Left cardiac atrium (tissue), 4 donors: ENCODE data around the gene PHF8. TPM values are rescaled to one million over a fixed set of nuclear protein-coding genes. Genes with fewer than 3 reads are reported as not detected.

Source experiments
- ATAC-seq, 2 donors: fragments of 200-7000 bp; cut with Tn5 transposase; one replicate each; pipeline ENCODE4 v1.9.1; 2020; ENCODE audit warnings: mild to moderate bottlenecking in 2 of 2, moderate library complexity in 2 of 2
- DNase-seq: peaks from one replicate; pipeline ENCODE4 v3.0.0-alpha.2; 2020
- intact Hi-C, 2 donors: fragments of 100-400 bp; cut with DNase I; formaldehyde crosslinking; loops; one replicate each; pipeline versions ENCODE4 v1.14.1 to v1.15.1; 2022 to 2023
- long read RNA-seq: library from polyadenylated mRNA; unstranded; transcript quantifications from one replicate; pipeline ENCODE4 v2.0.0, GENCODE V29; 2021
- total RNA-seq, 2 donors: library from RNA; stranded (reverse); fragmentation: NEBNext Ultra II Directional; extraction: Animal tissue kit (Norgen Biotek cat#: 25700); gene quantifications; one replicate each; pipeline ENCODE4 v1.2.1, GENCODE V29; 2021
- donor health status: DM: no; HTN: yes; CAD: no.
- donor health status: DM: no; HTN: yes; CAD: no; lungs with severe emphysema.
- donor health status: DM: yes; HTN: yes; CAD: no.
- donor health status: Dilated cardiomyopathy.

The PHF8 gene
- 10 to 100 TPM in 1 of 2 donors, 1 to 10 TPM in 1; 10.0 to 12.4 TPM for total RNA-seq
- long read RNA-seq, partial matches to known transcripts, result 4 of 4 reads
- long read RNA-seq, other reads (novel, unspliced or antisense), result 0 of 4 reads

DNA sequence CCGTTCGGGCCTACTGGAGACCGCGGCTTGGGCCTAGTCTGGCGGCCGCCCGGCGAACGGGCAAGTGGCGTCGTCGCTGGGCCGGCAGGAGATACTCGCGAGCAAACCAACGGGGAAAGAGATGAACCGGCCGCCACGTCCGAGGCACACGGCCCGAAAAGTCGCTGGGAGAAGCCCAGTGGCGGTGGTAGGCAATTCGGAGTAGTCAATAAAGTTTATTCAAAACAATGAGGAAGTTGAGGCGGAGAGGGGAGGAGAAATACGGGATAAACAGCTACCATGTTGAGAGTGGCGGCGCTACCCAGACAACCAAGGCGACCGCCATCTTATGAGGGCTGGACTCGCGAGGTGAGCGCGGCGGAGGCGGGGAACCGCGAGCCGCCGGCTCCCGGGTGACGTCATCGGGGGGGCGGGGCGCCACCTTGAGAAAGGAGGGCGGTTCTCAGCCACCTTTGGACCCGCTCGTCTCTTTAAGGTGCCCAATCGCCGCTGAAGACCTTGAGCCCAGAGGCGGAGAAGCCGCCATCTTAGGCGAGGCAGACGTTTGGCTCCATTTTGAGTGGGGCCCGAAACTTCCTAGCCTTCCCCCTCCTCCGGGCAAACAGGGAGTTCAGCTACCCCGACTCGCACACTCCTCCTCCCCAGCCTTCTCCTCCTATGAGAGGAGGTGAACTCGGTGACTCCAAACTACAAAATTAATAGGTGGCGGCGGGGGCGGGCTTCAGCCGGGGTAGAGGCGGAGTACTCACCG is at the start of gene PHF8:
PHF8 (minus strand) TSS at position 348 of the 751 bp plus-strand sequence. CDS start 1,745 bp downstream, outside the sequence.
- intact Hi-C loops, result no loop called here
- DNase-seq, result peak; percentile 95
- ATAC-seq, result peak; percentile 94 to 96

DNA sequence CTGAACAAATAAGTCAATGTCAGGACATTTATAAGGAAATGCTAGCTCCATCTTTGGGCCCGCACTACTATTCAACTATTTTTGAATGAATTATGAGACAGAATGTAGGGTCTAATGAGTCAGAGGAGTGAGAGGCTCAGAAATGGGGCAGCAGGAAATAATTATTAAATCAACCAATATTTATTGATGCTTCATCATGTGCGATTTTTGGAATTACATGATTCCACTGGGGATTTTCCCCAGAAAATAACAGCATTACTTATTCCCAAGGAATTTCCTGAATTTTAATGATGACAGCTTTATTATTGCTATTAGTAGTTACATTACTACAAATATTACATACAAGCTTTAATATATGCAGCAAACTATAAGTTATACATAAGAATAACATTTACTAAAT is 49.3 kb upstream of the PHF8 start:
- DNase-seq, result no peak
- intact Hi-C loops, result no loop called here
- no peak for ATAC-seq

DNA sequence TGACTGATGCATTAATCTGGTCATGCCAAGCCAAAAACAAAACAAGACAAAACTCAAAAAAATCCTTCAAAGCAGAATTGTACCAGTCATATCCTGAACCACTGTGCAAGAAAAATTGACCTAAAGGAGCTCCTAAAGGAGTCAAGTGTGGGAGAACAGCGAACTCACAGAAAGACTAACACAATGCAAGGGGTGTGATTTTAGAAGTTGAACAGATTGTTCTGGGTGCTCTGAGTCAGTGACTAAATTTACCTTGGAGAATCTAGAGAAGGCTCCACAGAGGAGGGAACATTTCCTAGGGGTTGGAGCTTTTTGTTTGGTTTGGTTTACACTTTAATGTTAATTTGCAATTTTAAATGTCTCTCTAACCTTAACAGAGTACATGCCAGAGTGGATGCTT is 48.9 kb upstream of the PHF8 start:
- no peak for ATAC-seq
- DNase-seq, result no peak
- intact Hi-C loops, result no loop called here

DNA sequence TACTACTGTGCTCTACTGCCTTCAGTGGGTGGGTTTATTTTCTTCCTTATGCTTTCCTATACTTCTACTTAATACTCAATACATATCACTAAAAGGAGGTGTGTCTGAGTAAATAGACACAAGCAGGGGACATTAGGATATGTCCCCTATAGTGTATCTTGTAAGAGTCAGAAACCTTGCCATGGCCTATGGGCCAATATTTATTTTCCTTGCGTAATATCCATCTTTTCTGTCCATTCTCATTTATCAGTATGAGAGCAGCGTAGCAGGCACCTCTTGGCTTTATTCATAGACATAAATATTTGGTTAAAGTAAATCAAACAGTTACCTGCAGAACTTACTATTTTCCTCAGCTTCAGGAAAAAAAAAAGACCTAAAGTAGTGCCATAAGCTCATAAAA is 46.6 kb upstream of the PHF8 start:
- intact Hi-C loops, result no loop called here
- ATAC-seq, result no peak
- DNase-seq, result no peak

DNA sequence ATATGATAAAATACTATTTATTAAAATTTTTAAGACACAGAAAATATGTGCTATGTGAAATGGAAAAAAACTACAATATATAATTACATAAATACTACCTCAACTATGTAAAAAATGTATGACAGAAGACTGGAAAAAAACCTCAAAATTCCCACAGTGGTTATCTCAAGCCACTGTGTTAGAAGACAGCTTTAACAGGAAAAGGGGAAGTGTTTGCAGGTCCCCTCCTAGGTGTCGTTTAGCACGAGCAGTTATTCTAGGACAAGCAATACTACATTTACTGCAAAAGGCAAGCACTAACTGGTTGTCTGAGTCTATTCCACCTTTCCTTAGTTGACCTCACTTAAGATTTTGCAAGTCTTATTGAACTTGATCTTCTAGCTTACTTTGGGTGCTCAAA is 44.9 kb upstream of the PHF8 start:
- intact Hi-C loops, result no loop called here
- DNase-seq, result no peak
- no peak for ATAC-seq

DNA sequence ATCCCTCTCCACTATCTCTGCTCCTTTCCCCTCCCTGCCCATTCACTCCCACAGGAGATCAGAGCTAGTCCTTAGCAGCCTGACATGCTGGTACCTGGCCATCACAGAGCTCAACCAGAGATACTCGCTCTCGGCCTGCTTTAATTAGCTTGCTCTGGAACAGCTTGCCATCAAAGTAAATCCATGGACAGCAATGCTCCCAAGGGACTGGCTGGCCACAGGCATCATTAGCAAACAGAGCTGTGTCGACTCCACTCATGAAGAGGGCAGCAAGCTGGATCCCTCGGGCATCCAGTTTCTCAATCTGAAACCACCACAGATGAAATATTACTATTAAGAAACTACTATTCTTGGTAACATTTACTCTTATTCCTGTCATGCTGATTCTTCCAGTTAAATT is 43.4 kb upstream of the PHF8 start:
- DNase-seq, result no peak
- intact Hi-C loops, result no loop called here
- ATAC-seq, result peak in 1 of 2 donors; percentile 44

DNA sequence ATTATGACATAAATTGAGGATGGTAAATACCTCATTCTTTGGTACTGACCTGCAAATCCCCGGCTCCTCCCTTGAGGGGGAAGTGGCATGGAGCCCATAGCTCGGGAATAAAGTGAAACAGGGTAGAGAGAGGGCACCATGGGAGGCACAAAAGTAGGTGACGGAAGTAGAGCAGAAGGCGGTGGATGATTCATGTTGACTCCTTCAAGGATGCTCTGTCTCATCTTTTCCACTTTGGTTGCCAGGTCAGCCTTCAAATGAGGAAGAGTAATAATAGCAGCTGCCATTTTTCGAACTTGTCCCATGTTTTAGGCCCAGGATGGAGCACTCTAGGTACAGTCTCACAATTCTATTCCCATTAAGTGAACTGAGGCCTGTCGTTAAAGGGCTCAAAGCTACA is 41.4 kb upstream of the PHF8 start:
- ATAC-seq (no peak), DNase-seq (no peak)
- intact Hi-C loops, result no loop called here

DNA sequence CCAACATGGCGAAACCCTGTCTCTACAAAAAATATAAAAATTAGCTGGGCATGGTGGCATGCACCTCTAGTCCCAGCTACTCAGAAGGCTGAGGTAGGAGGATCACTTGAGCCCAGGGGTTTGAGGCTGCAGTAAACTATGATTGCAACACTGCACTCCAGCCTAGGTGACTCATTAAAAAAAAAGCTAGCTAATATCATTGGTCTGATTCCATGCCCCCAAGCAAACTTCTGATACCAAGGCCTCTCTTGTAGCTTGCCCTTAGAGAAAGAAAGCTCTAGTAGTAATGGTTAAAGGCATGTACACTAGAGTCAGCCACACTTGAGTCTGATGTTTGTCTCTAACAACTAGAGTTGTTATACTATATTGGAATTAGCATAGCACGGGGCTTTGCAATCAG is 32.6 kb upstream of the PHF8 start:
- DNase-seq, result no peak
- no peak for ATAC-seq
- intact Hi-C loops, result no loop called here

GRCh38 chrX:54074826-54075225 is 30.6 kb upstream of the PHF8 start:
- ATAC-seq (no peak), DNase-seq (no peak)
- intact Hi-C loops, result no loop called here

- intact Hi-C loops, result no loop called here
- DNase-seq, result no peak
- ATAC-seq, result no peak
Observed at GRCh38 chrX:54067766-54068165, 23.5 kb upstream of the PHF8 start.

DNA sequence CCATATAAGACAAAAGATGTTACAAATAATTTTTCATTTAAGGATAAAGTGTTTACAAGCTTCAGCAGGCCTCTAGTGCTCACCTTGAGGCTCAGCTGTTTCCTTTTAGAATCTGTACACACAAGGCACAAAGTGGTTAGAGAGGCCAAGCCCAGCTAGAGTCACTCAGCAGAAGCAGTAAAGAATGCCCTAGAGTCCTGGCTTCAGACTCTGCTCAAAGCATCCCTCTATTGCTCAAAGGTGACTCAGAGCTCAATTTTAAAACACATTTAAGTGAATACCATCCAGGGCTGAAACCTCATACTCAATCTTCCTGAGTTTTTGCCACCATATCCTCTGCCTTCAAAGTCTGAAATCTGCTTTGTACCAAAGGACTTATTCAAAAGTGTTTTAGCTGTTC is 22.6 kb upstream of the PHF8 start:
- DNase-seq, result no peak
- intact Hi-C loops, result no loop called here
- ATAC-seq, result no peak

DNA sequence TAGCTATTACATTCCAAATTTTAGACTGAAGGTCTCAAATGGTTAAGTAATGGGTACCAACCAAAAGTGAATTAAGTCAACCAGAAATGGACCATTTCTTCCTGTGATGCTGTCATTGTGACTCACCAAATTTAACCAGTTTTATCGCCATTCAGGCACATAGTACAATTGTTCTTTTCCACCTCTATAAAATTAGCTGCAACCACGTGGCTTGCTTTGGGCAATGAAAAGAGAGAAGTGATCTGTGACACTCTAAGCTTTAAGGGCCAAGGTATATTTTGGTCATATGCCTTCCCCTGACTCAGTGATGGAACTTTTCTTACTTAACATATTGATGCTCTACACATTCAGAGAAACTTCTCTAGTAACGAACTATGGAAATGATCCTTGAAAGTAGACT is 20.3 kb upstream of the PHF8 start:
- ATAC-seq, result no peak
- intact Hi-C loops, result no loop called here
- DNase-seq, result no peak

- intact Hi-C loops, result no loop called here
- ATAC-seq (no peak), DNase-seq (no peak)
Observed at GRCh38 chrX:54063361-54063760, 19.1 kb upstream of the PHF8 start.

- DNase-seq, result no peak
- intact Hi-C loops, result no loop called here
- ATAC-seq, result peak in 1 of 2 donors; percentile 27
Observed at GRCh38 chrX:54049801-54050200, 5.5 kb upstream of the PHF8 start.

GRCh38 chrX:54048412-54048811 is 4.1 kb upstream of the PHF8 start:
- intact Hi-C loops, result no loop called here
- DNase-seq, result no peak
- no peak for ATAC-seq

DNA sequence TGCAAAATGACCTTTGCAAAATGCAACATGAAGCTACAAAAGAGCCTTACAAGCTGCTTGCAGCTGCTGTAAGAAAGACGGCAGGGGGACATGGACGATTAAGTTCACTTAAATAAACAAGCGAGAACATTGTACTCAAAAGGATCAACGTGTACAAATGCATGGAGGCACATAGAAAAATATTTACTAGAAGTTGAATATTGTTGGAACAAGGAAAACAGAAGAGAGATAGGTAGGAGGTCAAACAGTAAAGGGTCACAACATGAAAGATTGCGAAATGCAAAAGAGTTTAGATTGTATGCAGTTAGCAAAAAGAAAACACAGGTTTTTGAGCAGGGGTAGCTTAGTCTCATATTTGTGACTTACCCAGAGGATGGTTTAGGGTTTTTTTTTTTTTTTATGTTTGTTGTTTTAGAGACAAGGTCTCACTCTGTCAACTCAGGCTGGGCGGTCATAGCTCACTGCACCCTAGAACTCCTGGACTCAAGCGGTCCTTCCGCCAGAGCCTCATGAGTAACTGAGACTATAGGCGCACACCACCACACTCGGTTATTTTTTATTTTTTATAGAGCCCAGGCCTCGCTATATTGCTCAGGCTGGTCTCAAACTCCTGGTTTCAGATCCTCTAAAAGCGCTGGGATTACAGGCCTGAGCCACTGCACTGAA is 1.4 kb upstream of the PHF8 start:
- ATAC-seq (no peak), DNase-seq (no peak)
- intact Hi-C loops, result no loop called here

- DNase-seq (no peak), ATAC-seq (peak in 1 of 2 donors; percentile 2)
- intact Hi-C loops, result no loop called here
Observed at GRCh38 chrX:54044877-54045338, 635 bp upstream of the PHF8 start.

- peak; percentile 49 for DNase-seq
- peak; percentile 51 to 70 for ATAC-seq
- intact Hi-C loops, result no loop called here
Observed at GRCh38 chrX:54043541-54044125, 640 bp downstream of the PHF8 start.

- DNase-seq (no peak), ATAC-seq (no peak)
- intact Hi-C loops, result no loop called here
Observed at GRCh38 chrX:54043056-54043455, 1.2 kb downstream of the PHF8 start.

DNA sequence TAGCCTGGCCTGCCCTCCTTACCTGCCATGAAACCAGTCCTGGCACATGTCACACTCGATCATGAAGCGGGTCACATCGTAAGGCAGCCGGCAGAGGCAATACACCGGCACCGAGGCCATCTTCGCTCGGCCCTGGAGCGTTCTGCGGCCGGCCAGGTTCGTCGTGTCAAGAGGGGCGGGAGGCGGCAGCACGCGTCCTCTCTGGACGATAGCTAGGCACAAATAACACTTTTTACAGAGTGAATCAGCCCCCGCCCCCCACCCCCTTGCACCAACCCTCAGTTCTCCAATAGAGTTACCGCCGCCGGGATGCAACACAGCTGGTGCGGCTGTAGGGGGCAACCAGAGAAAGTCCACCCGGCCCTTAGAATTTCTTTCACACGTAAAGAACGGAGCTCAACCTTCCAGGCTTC is 1.7 kb downstream of the PHF8 start:
- peak in 1 of 2 donors; percentile 16 for ATAC-seq
- intact Hi-C loops, result no loop called here
- DNase-seq, result peak; percentile 59
